SIG-M5 treated with dmso at 0.1 percent for 504 hours (cell line): ENCODE measurements around the gene SLF1.
"Not testable (repeated sequence)": the region's sequence is repeated elsewhere in the genome, so short reads cannot be mapped to it uniquely, and the experiment has no call there.

ENCODE experiments used
- DNase-seq: peaks from one replicate; lab custom pipeline; 2025; ENCODE audit not compliant: unreplicated experiment; lab: John Stamatoyannopoulos, UW

SLF1 gene

DNA sequence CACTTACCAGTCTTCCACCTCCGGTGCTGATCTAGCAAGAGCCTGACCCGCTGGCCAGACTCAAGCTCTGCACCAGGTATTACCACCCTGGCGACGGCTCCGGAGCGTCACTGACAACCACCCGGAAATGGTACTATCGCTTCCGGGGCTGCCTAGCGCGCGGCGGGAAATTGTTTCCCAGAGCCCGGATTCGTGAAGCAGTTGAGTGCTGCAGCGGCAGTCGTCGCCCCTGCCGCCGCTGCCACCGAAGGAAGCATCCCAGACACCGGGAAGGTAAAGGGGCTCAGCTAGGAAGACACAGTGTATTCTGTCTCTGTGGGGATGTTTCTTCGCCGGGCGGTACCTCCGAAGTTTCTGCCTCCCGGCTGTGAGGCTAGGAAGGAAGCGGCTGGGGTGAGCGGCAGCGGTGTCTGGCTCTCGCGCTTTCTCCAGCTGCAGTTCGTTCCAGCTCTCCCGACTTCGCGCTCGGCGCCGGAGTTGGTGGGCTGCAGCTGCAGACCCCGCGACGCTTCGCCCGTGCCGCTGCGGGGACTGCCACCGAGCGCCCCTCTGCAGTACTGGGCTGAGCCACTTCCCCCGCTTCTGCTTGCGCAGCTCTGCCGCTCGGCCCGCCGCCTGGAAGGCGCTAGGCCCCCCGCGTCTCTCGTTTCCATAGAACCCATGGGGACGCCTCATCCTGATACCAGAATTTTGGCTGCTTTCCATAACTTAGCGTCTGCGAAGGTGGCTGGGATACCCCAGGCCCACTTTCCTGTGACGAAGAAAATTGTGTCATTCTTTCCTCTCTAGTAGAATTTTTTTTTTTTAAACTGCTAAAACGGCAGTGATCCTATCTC, at the start of gene SLF1, which contains the start of gene KIAA0825:
Gene SLF1, plus strand, starts transcription at position 177 of the 836 bp plus-strand sequence. CDS start 10,142 bp downstream, outside the sequence.
Gene KIAA0825, minus strand, starts transcription at position 112 of the 836 bp plus-strand sequence. CDS start 81,478 bp downstream, outside the sequence.
- peak; percentile 93 for DNase-seq

DNA sequence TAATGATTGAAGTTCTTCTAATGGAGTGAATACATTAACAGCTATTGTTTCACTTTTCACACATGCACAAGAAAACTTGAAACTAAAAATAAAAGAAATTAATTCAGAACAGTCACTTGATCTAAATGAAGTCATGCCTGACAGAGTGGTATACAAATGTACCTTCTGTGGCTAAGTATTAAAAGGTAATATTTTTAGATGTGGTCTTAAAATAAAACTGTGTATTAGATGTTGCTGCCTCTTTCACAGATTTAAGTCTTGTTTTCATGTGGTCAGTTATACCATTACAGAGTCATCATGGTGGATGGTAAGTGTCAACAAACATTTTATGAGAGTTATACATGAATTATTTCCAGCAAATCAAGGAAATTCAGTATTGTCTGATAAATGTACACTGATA, 47.1 kb upstream of the SLF1 start:
- no peak for DNase-seq

DNA sequence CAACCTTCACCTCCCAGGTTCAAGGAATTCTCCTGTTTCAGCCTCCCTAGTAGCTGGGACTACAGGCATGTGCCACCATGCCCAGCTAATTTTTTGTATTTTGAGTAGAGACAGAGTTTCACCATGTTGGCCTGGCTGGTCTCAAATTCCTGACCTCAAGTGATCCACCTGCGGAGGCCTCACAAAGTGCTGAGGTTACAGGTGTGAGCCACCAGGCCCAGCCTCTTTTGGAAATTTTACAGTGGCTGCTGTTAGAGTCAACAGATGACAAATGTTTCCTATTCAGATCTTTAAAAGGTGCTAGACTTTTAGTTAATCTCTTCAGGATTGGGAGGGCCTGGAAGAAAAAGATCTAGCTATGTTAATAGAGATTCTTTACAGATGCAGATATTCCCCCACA, 45.1 kb upstream of the SLF1 start:
- DNase-seq: not testable (repeated sequence)

DNA sequence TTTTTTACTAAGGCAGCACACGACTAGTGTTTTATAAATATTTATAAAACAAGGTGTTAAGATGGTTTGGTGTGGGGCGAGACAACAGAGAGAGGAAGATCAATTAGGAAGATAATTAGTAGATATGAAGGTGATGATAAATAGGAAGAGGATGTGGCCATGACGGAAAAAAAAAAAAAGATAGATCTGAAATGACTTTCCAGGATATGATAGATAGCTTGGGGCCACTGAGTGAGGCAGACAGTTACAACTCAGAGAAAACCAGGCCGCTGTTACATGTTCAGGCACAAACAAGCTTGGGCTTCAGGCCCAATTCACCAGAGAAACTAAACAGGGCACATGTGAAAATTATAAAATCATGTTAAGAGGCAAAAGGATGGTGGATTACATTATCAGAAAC, 43.3 kb upstream of the SLF1 start:
- DNase-seq: no peak

DNA sequence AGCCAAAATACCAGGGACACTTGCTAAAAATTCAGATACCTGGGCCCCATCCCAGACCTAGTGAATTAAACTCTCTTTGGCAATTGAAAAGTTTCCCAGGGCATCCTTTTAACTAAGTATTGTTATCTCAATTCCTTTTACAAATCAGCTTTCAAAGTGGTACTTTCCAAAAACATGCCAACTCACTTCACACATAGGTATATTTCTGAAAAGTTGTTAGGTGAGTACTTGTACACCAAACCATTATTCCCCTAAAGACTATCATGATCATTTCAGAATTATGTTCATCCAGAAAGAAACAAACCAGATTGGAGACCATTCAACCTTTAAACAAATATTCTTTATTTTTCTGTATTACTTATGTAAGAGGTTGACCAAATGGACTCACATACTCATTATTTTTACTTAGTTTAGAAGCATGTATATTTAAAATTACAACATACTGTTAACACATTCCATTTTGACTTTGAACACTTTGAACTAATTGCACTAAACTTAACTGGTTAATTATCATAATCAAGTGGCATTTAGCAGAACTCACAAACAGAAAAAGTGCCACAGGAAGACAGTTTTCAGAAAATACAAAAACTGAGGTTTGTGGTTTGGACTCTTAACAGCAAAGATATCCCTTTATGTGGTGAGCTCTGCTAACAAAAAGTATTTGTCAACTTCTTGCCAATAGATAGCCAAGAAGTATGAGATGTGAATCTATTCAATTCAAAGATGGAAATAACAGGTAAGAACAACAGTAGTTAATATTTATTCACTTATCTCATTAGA, 40.8 kb upstream of the SLF1 start:
- no peak for DNase-seq

DNA sequence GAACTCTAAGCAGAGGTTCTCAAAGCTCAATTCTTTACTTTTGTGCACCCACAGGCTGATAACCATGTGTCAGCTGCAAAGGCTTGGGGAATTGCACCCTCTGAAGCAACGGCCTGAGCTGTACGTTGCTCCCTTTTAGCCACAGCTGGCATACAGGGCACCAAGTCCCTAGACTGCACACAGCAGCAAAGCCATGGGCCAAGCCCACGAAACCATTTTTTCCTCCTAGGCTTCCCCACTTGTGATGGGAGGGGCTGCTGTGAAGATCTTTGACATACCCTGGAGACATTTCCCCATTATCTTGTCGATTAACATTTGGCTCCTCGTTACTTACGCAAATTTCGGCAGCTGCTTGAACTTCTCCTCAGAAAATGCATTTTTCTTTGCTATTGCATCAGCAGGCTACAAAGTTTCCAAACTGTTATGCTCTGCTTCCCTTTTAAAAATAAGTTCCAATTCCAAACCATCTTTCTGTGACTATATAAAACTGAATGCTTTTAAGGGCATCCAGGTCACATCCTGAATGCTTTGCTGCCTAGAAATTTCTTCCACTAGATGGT, 23.1 kb upstream of the SLF1 start:
- DNase-seq: peak; percentile 88

DNA sequence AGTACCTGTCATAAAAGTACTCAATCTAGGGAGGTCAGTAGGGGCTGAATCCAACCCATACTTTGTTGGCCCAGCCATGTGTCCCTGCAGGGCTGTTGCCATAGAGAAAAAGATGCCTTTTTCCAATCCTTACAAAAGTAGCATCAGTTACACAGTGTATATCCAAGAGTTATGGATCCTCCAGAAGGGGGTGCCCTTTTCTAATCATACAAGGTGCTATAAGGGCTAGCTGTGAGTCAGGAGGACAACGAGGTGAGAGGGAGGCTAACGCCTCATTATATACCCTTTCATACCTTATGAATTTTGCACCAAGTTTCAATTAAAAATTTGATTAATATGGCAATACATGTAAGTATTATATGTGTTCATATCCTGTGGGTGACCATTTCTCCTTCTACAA, 4.9 kb upstream of the SLF1 start:
- peak; percentile 13 for DNase-seq

DNA sequence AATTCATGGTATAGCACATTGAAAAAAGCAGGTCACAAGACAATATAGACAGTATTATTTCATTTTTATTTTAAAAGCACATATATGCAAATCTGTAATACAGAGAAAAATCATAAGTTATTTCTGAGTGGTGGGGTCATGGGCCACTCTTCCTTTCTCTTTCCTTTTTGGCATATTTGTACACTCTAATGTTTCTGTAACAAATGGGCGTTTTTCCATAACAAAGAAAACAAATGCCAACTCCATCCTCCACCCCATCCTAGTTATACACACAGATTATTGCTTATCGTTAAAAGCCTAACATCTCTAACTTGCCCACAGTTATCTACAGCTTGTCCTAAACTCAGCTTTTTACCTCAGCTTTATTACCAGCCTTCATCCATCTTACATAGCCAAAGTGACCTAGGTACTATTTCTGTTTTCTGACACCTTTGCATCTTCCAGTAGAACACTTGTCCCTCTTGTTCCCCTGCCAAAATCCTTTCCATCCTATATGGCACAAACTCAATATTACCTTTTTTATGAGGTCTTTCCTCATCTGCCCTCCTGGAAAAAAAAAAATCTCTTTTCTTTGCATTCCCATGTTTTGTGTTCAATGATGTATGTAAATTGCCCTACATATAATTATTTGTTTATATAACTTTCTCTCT, 4.2 kb upstream of the SLF1 start:
- no peak for DNase-seq

DNA sequence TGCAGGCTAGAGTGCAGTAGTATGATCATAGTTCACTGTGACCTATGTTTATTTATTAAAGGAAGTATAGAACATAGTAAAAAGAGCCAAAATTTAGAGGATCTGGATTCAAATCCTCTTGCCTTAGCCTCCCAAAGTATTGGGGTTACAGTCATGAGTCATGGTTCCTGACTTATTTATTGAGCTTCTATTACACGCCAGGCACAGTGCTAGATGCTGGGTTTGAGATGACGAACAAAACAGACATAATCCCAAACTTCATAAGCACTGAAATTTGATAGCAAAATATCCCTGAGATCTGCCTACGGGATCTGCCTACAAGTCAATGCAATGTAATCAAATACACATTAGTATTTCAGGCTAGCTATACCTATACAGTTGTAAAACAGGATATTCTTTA, 2.6 kb upstream of the SLF1 start:
- DNase-seq: no peak

DNA sequence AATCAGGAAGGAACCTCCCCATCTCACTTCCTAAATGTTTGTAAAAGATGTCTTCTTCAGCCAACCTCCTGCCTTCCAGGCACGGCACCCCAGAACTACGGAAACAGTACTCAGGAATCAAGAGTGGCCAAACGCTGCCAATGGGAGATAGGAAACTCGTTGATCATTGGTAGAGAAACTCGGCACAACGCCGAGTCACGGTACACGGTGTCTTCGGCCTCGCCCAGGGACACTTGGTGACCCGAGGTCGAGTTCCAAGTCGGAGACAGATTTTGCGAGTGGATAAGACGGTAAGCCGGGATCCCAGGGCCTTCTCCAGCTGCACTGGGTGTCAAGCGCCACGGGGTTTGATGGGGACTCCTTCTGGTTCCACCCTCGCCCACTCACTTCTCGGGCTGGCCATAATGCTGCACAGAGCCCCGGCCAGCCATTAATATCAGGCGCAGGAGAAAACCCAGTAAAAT, 408 bp upstream of the SLF1 start:
- DNase-seq: peak; percentile 73

DNA sequence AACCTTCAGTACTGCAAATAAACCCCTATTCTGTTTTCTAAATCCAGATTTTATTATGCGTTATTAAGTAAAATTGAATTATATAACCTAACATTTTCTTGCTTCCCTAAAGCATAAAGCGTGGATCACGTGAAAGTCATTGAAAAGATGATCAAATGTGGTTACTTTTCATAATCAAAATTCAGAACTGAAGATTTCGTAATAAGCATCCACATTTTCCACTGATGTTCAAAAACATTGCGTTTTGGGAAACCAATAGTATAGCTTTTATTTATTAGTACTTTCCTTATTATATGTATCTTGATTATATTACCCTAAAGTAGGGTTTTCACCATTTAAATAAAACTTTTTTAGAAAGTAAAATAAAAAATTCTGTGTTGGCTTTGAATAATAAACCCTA, 1.8 kb downstream of the SLF1 start:
- no peak for DNase-seq

DNA sequence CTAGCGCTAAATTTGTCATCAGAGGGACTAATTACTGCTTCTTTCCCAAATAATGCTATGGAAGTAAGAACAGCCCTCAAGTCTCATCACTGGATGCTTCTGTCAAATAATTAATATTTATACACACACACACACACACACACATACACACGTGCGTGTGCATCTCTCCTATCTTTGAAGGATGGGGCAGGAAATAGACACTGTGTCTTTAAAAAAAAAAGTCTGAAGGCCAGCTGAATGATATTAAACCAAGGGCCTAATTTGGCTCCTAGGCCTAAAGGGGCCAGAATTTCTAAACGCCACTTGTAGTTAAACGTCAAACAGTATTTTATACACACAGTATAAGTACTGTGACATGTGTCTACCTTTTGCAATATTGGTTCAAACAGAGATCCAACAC, 3.3 kb downstream of the SLF1 start:
- DNase-seq: no peak

DNA sequence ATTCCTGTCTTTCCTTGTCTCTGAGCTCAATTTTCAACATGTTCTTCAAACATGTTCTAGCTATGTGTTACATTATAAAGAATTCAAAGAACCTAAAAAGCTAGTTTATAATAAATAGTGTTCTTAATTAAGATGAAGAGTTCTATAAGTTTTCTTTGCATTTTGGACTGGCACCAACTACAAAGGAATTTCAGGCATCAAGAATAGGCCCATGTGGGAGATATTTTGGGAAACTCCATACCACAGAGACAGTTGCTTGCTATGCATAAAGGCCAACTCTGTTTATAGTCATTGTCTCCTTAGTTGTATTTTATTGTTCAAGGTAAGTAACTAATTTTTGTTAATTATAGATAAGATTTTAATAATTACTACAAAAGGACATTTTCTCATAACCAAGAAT, 4.5 kb downstream of the SLF1 start:
- DNase-seq: no peak

DNA sequence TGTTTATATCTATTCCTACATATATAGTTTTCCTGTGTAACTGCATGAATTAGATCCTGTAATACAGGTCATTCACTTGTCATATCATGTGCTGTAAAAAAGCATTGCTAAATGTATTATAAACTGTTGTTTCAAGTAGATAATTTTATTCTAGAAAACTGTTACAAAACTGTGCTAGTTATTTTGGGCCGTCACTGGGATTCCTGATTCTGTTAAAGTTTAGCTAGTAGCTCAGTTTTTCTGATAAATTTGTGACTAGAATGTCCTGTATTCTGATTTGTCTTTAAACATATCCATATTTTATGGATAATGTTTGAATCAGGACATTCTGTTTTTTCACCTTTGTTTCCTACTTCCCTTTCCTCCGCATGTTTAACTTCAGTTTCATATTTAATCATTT, 5.4 kb downstream of the SLF1 start:
- no peak for DNase-seq

DNA sequence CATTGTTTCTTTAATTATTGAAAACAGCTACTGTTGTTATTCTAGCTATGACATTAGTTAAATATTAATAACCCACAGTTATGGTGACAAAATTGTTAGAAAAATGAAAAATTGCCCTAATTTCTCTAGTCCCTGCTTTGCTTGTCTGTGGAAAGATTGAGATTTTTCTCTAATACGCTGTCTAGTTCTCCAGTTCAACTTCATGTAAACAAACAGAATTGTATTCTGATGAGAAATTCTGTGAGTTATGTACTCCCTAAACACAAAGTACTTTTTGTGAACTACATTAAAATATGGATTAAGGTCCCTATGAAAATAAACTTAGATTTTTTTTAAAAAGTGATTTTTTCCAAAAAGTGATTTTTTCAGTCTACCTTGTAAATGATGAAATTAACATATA, 8.7 kb downstream of the SLF1 start:
- DNase-seq: no peak

DNA sequence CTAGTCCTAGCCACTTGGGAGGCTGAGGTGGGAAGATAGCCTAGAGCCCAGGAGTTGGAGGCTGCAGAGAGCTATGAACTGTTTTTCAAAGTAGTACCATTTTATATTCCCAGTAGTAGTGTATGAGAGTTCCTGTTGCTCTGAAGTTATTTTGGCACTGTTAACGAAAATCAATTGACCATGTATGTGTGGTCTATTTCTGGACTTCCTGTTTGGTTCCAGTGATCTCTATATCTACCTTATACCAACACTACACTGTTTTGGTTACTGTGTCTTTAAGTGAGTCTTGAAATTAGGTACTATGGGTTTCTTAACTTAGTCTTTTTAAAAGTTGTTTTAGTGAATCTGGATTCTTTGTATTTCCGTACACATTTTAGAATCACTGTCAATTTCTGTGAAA, 13.6 kb downstream of the SLF1 start:
- DNase-seq: no peak

DNA sequence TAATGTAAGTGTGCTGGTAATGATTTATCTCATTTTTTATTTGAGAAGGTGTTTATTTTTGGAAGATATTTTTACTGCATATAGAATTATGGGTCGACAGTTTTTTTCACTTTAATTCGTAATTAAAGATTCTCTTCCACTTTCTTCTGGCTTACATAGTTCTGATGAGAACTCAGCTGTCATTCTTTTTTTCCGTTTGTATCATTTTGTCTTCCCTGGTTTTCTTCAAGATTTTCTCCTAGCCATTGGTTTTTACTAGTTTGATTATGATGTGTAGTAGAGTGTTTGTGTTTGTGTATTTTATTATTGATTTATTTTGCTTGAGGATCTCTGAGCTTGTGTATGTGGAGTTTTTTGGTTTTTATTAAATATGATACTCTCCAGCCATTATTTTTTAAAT, 21.7 kb downstream of the SLF1 start:
- DNase-seq: no peak

DNA sequence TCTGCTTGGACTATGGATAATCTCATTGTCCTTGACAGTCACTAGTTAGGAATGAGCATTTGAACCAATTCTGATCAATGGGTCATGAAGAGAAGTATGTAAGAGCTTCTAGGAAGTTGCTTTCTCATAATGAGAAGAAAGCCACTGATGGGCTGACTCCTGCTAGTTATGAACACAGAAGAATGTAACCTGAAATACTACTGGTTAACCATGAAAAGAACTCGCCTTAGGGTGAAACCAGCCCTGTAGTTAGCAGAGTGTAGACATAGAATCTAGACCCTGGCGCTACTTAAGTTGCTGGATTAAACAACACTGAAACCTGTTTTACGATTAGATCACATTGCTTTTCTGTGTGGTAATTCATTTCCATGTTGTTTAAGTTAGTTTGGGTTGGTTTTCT, 26.6 kb downstream of the SLF1 start:
- no peak for DNase-seq

DNA sequence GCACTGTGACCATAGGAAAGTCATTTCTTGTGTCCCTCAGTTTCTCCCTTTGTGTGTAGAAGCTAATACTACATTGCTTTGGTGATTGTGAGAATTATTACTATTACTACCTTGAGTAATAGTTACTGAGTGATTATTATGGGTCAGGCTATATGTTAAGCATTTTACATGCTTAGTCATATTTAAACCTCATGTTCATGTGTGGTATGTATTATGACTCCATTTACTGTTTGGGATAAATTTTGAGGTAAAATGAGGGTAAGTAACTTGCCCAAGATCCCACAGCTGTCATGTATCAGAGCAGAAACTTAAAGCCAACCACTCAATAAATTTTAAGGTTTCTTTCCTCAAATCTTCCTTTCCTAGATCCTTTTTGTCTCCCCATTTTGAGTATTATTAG, 28.3 kb downstream of the SLF1 start:
- DNase-seq: no peak

DNA sequence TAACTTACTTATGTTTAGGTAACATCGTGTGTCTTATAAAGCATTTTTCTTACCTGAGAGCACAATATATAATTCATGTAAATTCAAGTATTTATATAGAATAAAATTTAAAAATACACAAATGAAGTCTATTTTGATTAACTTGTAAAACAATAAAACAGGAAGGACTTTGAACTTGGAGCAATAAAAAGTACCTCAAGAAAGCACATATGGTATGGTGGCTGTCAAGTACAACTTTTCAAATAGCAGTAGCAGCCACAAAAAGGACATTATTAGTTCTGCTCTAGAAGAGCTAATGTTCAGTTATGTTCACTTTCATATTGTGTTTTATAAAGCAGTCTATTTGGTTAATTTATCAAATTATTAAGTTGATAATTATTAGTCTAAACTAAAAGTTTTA, 31.4 kb downstream of the SLF1 start:
- no peak for DNase-seq

DNA sequence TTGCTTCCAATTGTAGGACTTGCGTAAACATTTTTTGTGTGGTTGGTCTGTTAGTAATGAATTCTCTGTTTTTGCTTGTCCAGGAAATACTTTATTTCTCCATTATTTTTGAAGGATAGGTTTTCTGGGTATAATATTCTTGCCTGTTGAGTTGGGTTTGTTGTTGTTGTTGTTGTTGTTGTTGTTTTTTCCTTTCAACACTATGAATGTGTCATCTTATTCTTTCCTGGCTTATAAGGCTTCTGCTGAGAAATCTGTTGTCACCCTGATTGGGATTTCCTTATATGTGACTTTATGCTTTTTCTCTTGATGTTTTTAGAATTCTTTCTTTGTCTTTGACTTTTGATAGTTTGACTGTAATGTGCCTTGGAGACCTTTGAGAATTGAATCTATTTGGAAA, 39.8 kb downstream of the SLF1 start:
- no peak for DNase-seq
